Natural killer cell (primary cell): ENCODE measurements around the gene TMEM163. TPM values are rescaled to one million over a fixed set of nuclear protein-coding genes. Genes with fewer than 3 reads are reported as not detected.

Experiments used
- ATAC-seq, 3 donors: fragments of 150-1000 bp in 2 of 3; fragments of 200-7000 bp in 1 of 3; cut with Tn5 transposase; 1 replicate in 1 of 3; 2 replicates in 2 of 3; pipeline ENCODE4 v1.10.0; 2021; ENCODE audit warnings: mild to moderate bottlenecking in 2 of 3, moderate library complexity in 2 of 3
- DNase-seq, 2 donors: peaks; one replicate each; pipeline versions ENCODE4 v3.0.0 to v3.0.0-alpha.2; 2013 to 2021; ENCODE audit warnings: mixed read lengths in 1 of 2
- H3K27ac ChIP-seq: one replicate; pipeline ENCODE4 v1.5.1; 2013; ENCODE audit warnings: mild to moderate bottlenecking, low read length
- H3K27me3 ChIP-seq: one replicate; pipeline ENCODE4 v1.6.1; 2013; ENCODE audit warnings: low read length; ENCODE audit not compliant: control insufficient read depth, insufficient read depth
- H3K36me3 ChIP-seq: one replicate; pipeline ENCODE4 v1.6.1; 2013; ENCODE audit warnings: low read length; ENCODE audit not compliant: control insufficient read depth, insufficient read depth
- H3K4me1 ChIP-seq: one replicate; pipeline ENCODE4 v1.6.1; 2013; ENCODE audit warnings: low read length; ENCODE audit not compliant: control insufficient read depth, insufficient read depth
- H3K4me3 ChIP-seq: one replicate; pipeline ENCODE4 v1.5.1; 2013; ENCODE audit warnings: low read length
- H3K9me3 ChIP-seq: one replicate; pipeline ENCODE4 v1.6.1; 2013; ENCODE audit warnings: low read length; ENCODE audit not compliant: control insufficient read depth, insufficient read depth
- H3K27ac Mint-ChIP-seq, 2 donors: one replicate each; pipeline ENCODE4 v1.8.0; 2022; ENCODE audit warnings: mild to moderate bottlenecking in 2 of 2, mixed read lengths in 2 of 2, moderate library complexity in 1 of 2
- H3K27me3 Mint-ChIP-seq, 2 donors: one replicate each; pipeline ENCODE4 v1.8.0; 2022; ENCODE audit warnings: low read depth in 2 of 2, mixed read lengths in 2 of 2
- H3K36me3 Mint-ChIP-seq: one replicate; pipeline ENCODE4 v1.8.0; 2022; ENCODE audit warnings: mixed read lengths
- H3K4me1 Mint-ChIP-seq, 2 donors: one replicate each; pipeline ENCODE4 v1.8.0; 2022; ENCODE audit warnings: mixed read lengths in 2 of 2
- H3K4me3 Mint-ChIP-seq: one replicate; pipeline ENCODE4 v1.8.0; 2022; ENCODE audit warnings: mild to moderate bottlenecking, moderate library complexity, mixed read lengths
- H3K9me3 Mint-ChIP-seq, 2 donors: one replicate each; pipeline ENCODE4 v1.8.0; 2022; ENCODE audit warnings: mixed read lengths in 2 of 2
- CTCF ChIP-seq: fragments of 200-600 bp; IDR thresholded peaks from one replicate; pipeline ENCODE4 v1.8.0; 2022; ENCODE audit warnings: antibody characterized with exemption
- WGBS: methylation state at CpG from one replicate; pipeline ENCODE4 v1.1.7; 2013; ENCODE audit warnings: missing lambda C conversion rate; ENCODE audit not compliant: insufficient coverage; 5-methylcytosine and 5-hydroxymethylcytosine counted together
- intact Hi-C: fragments of 100-400 bp; cut with micrococcal nuclease; formaldehyde crosslinking; loops from one replicate; pipeline ENCODE4 v1.14.2; 2022
- total RNA-seq, 4 donors: library from RNA; stranded (reverse); fragments of 120-200 nt in 1 of 4; gene quantifications; one replicate each; pipeline versions ENCODE4 v1.2.3 to v1.2.4, GENCODE V29; 2013 to 2022

TMEM163 gene
- total RNA-seq, 3 donors from 2014 or later (not counting 1 experiment from before 2014, with no cell fraction given): 6.8 to 11.6 (median 10.3) TPM

GRCh38 chr2:134502104-134502503 lies 216.7 kb downstream of the TMEM163 start:
- no peaks in the 10 kb centered on the region for H3K4me1 Mint-ChIP-seq
- Histone ChIP-seq H3K4me3 (no peak overlapping the region), H3K36me3 (no peaks in the 10 kb centered on the region), H3K27me3 (no peaks in the 10 kb centered on the region), H3K4me1 (no peaks in the 10 kb centered on the region), H3K9me3 (no peaks in the 10 kb centered on the region), H3K27ac (no peak overlapping the region)
- H3K27me3 Mint-ChIP-seq: no peaks in the 10 kb centered on the region
- no peaks in the 10 kb centered on the region for H3K36me3 Mint-ChIP-seq
- ATAC-seq: no peak
- no peak overlapping the region for H3K27ac Mint-ChIP-seq
- DNase-seq: no peak
- no peak for TF ChIP-seq CTCF
- intact Hi-C loops: no loop called here
- H3K9me3 Mint-ChIP-seq: no peaks in the 10 kb centered on the region
- H3K4me3 Mint-ChIP-seq: no peak overlapping the region
- no CpG with 5 or more reads among the region's 2 CpGs for WGBS

- DNase-seq (no peak), ATAC-seq (no peak)
- Mint-ChIP-seq H3K4me3 (no peak overlapping the region), H3K36me3 (no peaks in the 10 kb centered on the region), H3K4me1 (no peaks in the 10 kb centered on the region), H3K27ac (no peak overlapping the region), H3K27me3 (no peaks in the 10 kb centered on the region), H3K9me3 (no peaks in the 10 kb centered on the region)
- TF ChIP-seq CTCF: no peak
- intact Hi-C loops: no loop called here
- WGBS: 94% methylated on average over 4 of the region's 6 CpGs
- Histone ChIP-seq H3K4me3 (no peak overlapping the region), H3K27ac (no peak overlapping the region), H3K9me3 (no peaks in the 10 kb centered on the region), H3K36me3 (no peaks in the 10 kb centered on the region), H3K4me1 (no peaks in the 10 kb centered on the region), H3K27me3 (no peaks in the 10 kb centered on the region)
Measured at GRCh38 chr2:134501476-134502091, 217.2 kb downstream of the TMEM163 start.

GRCh38 chr2:134500211-134500935 lies 218.4 kb downstream of the TMEM163 start:
- Mint-ChIP-seq H3K4me1 (no peaks in the 10 kb centered on the region), H3K27me3 (no peaks in the 10 kb centered on the region), H3K9me3 (no peaks in the 10 kb centered on the region), H3K4me3 (no peak overlapping the region), H3K27ac (no peak overlapping the region), H3K36me3 (no peaks in the 10 kb centered on the region)
- WGBS: 90% methylated on average over 7 of the region's 9 CpGs
- Histone ChIP-seq H3K27ac (no peak overlapping the region), H3K4me1 (no peaks in the 10 kb centered on the region), H3K4me3 (no peak overlapping the region), H3K36me3 (no peaks in the 10 kb centered on the region), H3K27me3 (no peaks in the 10 kb centered on the region), H3K9me3 (no peaks in the 10 kb centered on the region)
- DNase-seq (no peak), ATAC-seq (no peak)
- TF ChIP-seq CTCF: no peak
- intact Hi-C loops: no loop called here
